Stomach (tissue), 9 donors: ENCODE data around the gene CUX1. TPM values are rescaled to one million over a fixed set of nuclear protein-coding genes. Genes with fewer than 3 reads are reported as not detected.
"Not testable (repeated sequence)": the region's sequence is repeated elsewhere in the genome, so short reads cannot be mapped to it uniquely, and the experiment has no call there.

Experiments used
- DNase-seq, 2 donors: peaks; one replicate each; pipeline versions ENCODE4 v3.0.0 to v3.0.0-alpha.2; 2013 to 2019
- H3K27ac ChIP-seq, 5 donors: fragments of 200-600 bp in 4 of 5; sonication (generic) in 4 of 5; one replicate each; pipeline ENCODE4 v1.5.1; 2013 to 2019; ENCODE audit warnings: mild to moderate bottlenecking in 1 of 5, moderate library complexity in 1 of 5
- H3K27me3 ChIP-seq, 3 donors: fragments of 200-600 bp; sonication (generic); one replicate each; pipeline ENCODE4 v1.5.1; 2017 to 2019; ENCODE audit warnings: mixed run types in 1 of 3
- H3K36me3 ChIP-seq, 4 donors: fragments of 200-600 bp; sonication (generic); 1 replicate in 3 of 4; 2 replicates in 1 of 4; pipeline ENCODE4 v1.5.1; 2016 to 2019
- H3K4me1 ChIP-seq, 4 donors: fragments of 200-600 bp; sonication (generic); one replicate each; pipeline ENCODE4 v1.5.1; 2016 to 2019
- H3K4me3 ChIP-seq, 4 donors: fragments of 200-600 bp; sonication (generic) in 3 of 4; one replicate each; pipeline ENCODE4 v1.5.1; 2016 to 2019; ENCODE audit warnings: mild to moderate bottlenecking in 1 of 4
- H3K9me3 ChIP-seq, 4 donors: fragments of 200-600 bp; sonication (generic); one replicate each; pipeline ENCODE4 v1.5.1; 2016 to 2019
- CTCF ChIP-seq, 7 experiments: fragments of 450-650 bp in 4 of 7; fragments of 200-600 bp in 3 of 7; sonication (generic) in 3 of 7; IDR thresholded peaks; one replicate each; pipeline ENCODE4 v1.5.1; 2016 to 2019; ENCODE audit warnings: antibody characterized with exemption in 7 of 7, control low read depth in 2 of 7, mild to moderate bottlenecking in 1 of 7
- EP300 ChIP-seq: sonication (generic); formaldehyde crosslinking; IDR thresholded peaks from one replicate; pipeline ENCODE4 v1.6.1; 2017; ENCODE audit warnings: antibody characterized with exemption
- POLR2A ChIP-seq, 4 donors: fragments of 450-650 bp; IDR thresholded peaks; one replicate each; pipeline ENCODE4 v1.6.1; 2016; ENCODE audit warnings: antibody characterized with exemption in 4 of 4, control low read depth in 2 of 4, mild to moderate bottlenecking in 1 of 4, moderate library complexity in 1 of 4
- POLR2AphosphoS5 ChIP-seq, 3 donors: sonication (generic); formaldehyde crosslinking; IDR thresholded peaks; one replicate each; pipeline ENCODE4 v1.6.1; 2016; ENCODE audit warnings: antibody characterized with exemption in 3 of 3
- WGBS, 5 donors: extraction: QIAGEN DNeasy Blood & Tissue Kit in 3 of 5; methylation state at CpG; one replicate each; pipeline versions ENCODE4 v1.1.5 to v1.1.7; 2013 to 2018; 5-methylcytosine and 5-hydroxymethylcytosine counted together
- intact Hi-C: fragments of 100-400 bp; cut with DNase I; formaldehyde crosslinking; loops from one replicate; pipeline ENCODE4 v1.15.1; 2023; ENCODE audit warnings: low total_unique reads
- polyA plus RNA-seq, 3 donors: library from polyadenylated mRNA; stranded (reverse); fragments of 200-250 nt; gene quantifications; one replicate each; pipeline ENCODE4 v1.2.3, GENCODE V29; 2013
- small RNA-seq, 4 donors: library from RNA; depleted of rRNA; stranded (forward); fragments of <200 nt; gene quantifications; one replicate each; pipeline ENCODE3, GENCODE V24; 2016
- total RNA-seq, 5 donors: library from RNA; depleted of rRNA; stranded (reverse); fragments of >200 nt; gene quantifications; one replicate each; pipeline versions ENCODE4 v1.1.0 to v1.2.3, GENCODE V29; 2014 to 2016
- donor health status: healthy with polysubstance abuse.
- donor health status: Bipolar disorder and iron deficiency.
- donor health status: healthy.

CUX1 gene
- total and polyA plus RNA-seq, 8 donors, result 24.7 to 201 (median 54.7) TPM

- intact Hi-C loops, result no loop called here
- Histone ChIP-seq H3K27ac (no peak overlapping the region), H3K4me3 (no peak overlapping the region), H3K4me1 (no peaks in the 10 kb centered on the region), H3K27me3 (peaks cover 0 to 44% (median 0%) of the 10 kb centered on the region in 3 donors), H3K36me3 (no peaks in the 10 kb centered on the region), H3K9me3 (no peaks in the 10 kb centered on the region)
- TF ChIP-seq POLR2AphosphoS5 (IDR thresholded peaks at IDR 0.05) (no peak), EP300 (no peak), POLR2A (IDR thresholded peaks at IDR 0.05) (no peak), CTCF (IDR thresholded peaks at IDR 0.05) (no peak)
- DNase-seq, result no peak
- WGBS, 5 donors, result 82 to 94% (median 86%) methylated on average over 11 of the region's 11 CpGs
Measured at GRCh38 chr7:102326157-102326889, 508.9 kb downstream of the CUX1 start.

- H3K4me3 ChIP-seq, H3K27ac ChIP-seq, H3K9me3 ChIP-seq, DNase-seq, H3K4me1 ChIP-seq, intact Hi-C loops, H3K36me3 ChIP-seq: not testable (repeated sequence)
- 72 to 84% (median 82%) methylated on average over 6 of the region's 6 CpGs for WGBS, 5 donors
- peaks cover 0 to 36% (median 0%) of the 10 kb centered on the region in 3 donors for H3K27me3 ChIP-seq
Measured at GRCh38 chr7:102327183-102327582, 509.8 kb downstream of the CUX1 start.

GRCh38 chr7:102328863-102329262 is 511.4 kb downstream of the CUX1 start:
- DNase-seq, H3K27ac ChIP-seq, intact Hi-C loops, H3K4me1 ChIP-seq, H3K9me3 ChIP-seq, H3K4me3 ChIP-seq, H3K36me3 ChIP-seq: not testable (repeated sequence)
- peaks cover 0 to 30% (median 0%) of the 10 kb centered on the region in 3 donors for H3K27me3 ChIP-seq
- WGBS, 5 donors, result 58 to 74% (median 61%) methylated on average over 4 to 5 of the region's 5 CpGs

- H3K27ac ChIP-seq, H3K4me3 ChIP-seq, H3K9me3 ChIP-seq, H3K4me1 ChIP-seq, intact Hi-C loops, H3K36me3 ChIP-seq, DNase-seq: not testable (repeated sequence)
- H3K27me3 ChIP-seq, result peaks cover 0 to 30% (median 0%) of the 10 kb centered on the region in 3 donors
- 61 to 86% (median 75%) methylated on average over 6 to 9 of the region's 9 CpGs for WGBS, 5 donors
Measured at GRCh38 chr7:102329366-102329765, 511.9 kb downstream of the CUX1 start.

GRCh38 chr7:102330666-102331460 is 513.4 kb downstream of the CUX1 start:
- H3K4me3 ChIP-seq, H3K36me3 ChIP-seq, H3K27ac ChIP-seq, H3K4me1 ChIP-seq, H3K9me3 ChIP-seq, intact Hi-C loops, DNase-seq: not testable (repeated sequence)
- WGBS, 5 donors, result 78 to 92% (median 87%) methylated on average over 8 of the region's 8 CpGs
- peaks cover 0 to 20% (median 0%) of the 10 kb centered on the region in 3 donors for H3K27me3 ChIP-seq

Small RNAs within 50 kb of the gene (small RNA-seq; reads per million reads assigned to genes)
- gene AC005086.2 (0 reads per million in 4 donors), gene AC005086.3 (0 reads per million in 4 donors), gene AC005086.4 (0 reads per million in 4 donors), gene AC005088.1 (0 reads per million in 4 donors), gene MIR4285 (0 reads per million in 4 donors), gene RF00554 (0 reads per million in 4 donors)

Other genes with a start within 250 kb of the CUX1 start
- gene MYL10, start 188.3 kb upstream of the CUX1 start, total RNA-seq, result not detected
- not detected for gene MYL10, start 188.3 kb upstream of the CUX1 start, polyA plus RNA-seq